Ishikawa (cell line): Measurements from ENCODE around the gene TRIO.

Source experiments
- EGR1 ChIP-seq: IDR thresholded peaks from 2 replicates; pipeline ENCODE4 v1.6.1; 2012
- EP300 ChIP-seq: IDR thresholded peaks from 2 replicates; pipeline ENCODE4 v1.6.1; 2012; ENCODE audit warnings: borderline replicate concordance
- NFIC ChIP-seq: IDR thresholded peaks from 2 replicates; pipeline ENCODE4 v1.6.1; 2012
- RAD21 ChIP-seq: IDR thresholded peaks from 2 replicates; pipeline ENCODE4 v1.6.1; 2012; ENCODE audit warnings: low read depth
- USF1 ChIP-seq: IDR thresholded peaks from 2 replicates; pipeline ENCODE4 v1.6.1; 2012
- YY1 ChIP-seq: IDR thresholded peaks from 2 replicates; pipeline ENCODE4 v1.6.1; 2012; ENCODE audit warnings: low read depth
- TF ChIP-seq, protein P1 (sequence below): IDR thresholded peaks from 2 replicates; pipeline ENCODE4 v1.6.1; 2012; ENCODE audit warnings: low read depth, mild to moderate bottlenecking
- TF ChIP-seq, protein P2 (sequence below): IDR thresholded peaks from 2 replicates; pipeline ENCODE4 v1.6.1; 2012

GRCh38 chr5:14451871-14452270 lies 308.7 kb downstream of the TRIO start:
- TF ChIP-seq USF1 = no peak
- no peak for TF ChIP-seq EP300
- TF ChIP-seq, protein P1, sequence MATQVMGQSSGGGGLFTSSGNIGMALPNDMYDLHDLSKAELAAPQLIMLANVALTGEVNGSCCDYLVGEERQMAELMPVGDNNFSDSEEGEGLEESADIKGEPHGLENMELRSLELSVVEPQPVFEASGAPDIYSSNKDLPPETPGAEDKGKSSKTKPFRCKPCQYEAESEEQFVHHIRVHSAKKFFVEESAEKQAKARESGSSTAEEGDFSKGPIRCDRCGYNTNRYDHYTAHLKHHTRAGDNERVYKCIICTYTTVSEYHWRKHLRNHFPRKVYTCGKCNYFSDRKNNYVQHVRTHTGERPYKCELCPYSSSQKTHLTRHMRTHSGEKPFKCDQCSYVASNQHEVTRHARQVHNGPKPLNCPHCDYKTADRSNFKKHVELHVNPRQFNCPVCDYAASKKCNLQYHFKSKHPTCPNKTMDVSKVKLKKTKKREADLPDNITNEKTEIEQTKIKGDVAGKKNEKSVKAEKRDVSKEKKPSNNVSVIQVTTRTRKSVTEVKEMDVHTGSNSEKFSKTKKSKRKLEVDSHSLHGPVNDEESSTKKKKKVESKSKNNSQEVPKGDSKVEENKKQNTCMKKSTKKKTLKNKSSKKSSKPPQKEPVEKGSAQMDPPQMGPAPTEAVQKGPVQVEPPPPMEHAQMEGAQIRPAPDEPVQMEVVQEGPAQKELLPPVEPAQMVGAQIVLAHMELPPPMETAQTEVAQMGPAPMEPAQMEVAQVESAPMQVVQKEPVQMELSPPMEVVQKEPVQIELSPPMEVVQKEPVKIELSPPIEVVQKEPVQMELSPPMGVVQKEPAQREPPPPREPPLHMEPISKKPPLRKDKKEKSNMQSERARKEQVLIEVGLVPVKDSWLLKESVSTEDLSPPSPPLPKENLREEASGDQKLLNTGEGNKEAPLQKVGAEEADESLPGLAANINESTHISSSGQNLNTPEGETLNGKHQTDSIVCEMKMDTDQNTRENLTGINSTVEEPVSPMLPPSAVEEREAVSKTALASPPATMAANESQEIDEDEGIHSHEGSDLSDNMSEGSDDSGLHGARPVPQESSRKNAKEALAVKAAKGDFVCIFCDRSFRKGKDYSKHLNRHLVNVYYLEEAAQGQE = no peak
- TF ChIP-seq RAD21 = no peak
- no peak for TF ChIP-seq YY1
- TF ChIP-seq, protein P2, sequence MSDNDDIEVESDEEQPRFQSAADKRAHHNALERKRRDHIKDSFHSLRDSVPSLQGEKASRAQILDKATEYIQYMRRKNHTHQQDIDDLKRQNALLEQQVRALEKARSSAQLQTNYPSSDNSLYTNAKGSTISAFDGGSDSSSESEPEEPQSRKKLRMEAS = no peak
- TF ChIP-seq EGR1 = no peak
- no peak for TF ChIP-seq NFIC
